HG03354 (cell line): ENCODE data around the gene RPIA.
"Not testable (repeated sequence)": the region's sequence is repeated elsewhere in the genome, so short reads cannot be mapped to it uniquely, and the experiment has no call there.

Source experiments
- ATAC-seq: cut with Tn5 transposase; IDR thresholded peaks from one replicate; pipeline ENCODE4 v1.9.1; 2021; ENCODE audit warnings: mild to moderate bottlenecking; ENCODE audit not compliant: unreplicated experiment, poor library complexity, severe bottlenecking

The RPIA gene

GRCh38 chr2:88724643-88725332 is 33.3 kb downstream of the RPIA start:
- no peak for ATAC-seq

- ATAC-seq, result no peak
These were observed 37.7 kb downstream of the RPIA start for GRCh38 chr2:88729061-88729745.

GRCh38 chr2:88733155-88733902 is 41.9 kb downstream of the RPIA start:
- ATAC-seq, result no peak

- no peak for ATAC-seq
These were observed 43.7 kb downstream of the RPIA start for GRCh38 chr2:88735133-88735532.

DNA sequence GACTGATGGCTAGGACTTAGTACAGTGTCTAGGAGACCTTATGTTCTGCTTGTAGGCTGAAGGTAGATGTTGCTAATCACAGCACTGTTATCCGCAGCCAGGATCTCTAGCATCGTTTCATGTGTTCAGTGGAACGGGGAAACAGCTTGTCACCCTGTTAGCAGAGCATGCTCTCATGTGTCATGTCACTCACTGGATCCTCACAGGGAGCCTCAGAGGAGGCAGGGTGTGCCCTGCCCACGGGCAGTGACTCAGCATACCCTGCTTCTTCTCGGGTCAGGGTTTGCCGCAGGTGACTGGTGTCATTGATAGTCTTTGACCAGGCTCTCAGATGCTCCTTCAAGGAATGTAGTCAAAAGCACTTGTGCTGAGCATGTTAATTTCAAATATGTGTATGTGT is 44.4 kb downstream of the RPIA start:
- no peak for ATAC-seq

DNA sequence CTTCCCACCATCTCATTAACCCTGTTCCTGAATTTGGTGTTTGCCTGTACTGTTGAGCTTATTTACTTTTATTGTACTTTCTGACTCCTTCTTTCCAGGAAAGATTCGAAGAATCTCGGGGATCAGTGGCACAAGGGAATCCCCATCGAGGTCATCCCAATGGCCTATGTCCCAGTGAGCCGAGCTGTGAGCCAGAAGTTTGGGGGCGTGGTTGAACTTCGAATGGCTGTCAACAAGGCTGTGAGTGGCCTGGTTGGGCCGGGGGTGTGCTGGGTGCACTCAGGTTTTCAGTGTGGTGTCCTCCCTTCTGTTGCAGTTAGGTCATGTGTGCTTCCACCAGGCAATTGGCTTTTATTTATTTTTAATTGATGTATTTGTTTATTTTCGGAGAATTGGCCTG is 45.0 kb downstream of the RPIA start:
- no peak for ATAC-seq

- no peak for ATAC-seq
These were observed 45.9 kb downstream of the RPIA start for GRCh38 chr2:88737385-88737784.

DNA sequence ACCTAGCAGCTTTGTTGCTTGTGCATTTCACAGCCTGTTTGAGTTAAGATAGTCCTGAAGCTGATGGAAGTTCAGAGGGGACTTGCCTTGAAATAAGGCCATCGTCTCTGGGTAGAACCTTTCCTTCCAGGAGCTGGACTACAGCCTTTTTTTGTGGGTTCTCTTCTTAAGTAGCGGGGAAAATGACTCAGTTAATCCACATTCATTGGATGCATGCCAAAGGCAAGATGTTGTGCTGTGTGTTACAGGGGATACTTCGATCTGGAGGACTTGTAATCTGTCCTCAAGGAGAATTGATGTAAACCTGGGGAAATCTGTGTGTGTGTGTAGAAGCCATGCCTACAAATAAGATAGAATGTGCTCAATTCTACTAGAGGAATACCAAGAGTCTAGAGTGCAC is 46.8 kb downstream of the RPIA start:
- ATAC-seq, result no peak

GRCh38 chr2:88739985-88740600 is 48.6 kb downstream of the RPIA start:
- ATAC-seq, result peak; percentile 86

- no peak for ATAC-seq
These were observed 55.5 kb downstream of the RPIA start for GRCh38 chr2:88746929-88747490.

GRCh38 chr2:88747990-88748389 is 56.5 kb downstream of the RPIA start:
- ATAC-seq, result no peak

GRCh38 chr2:88751768-88752167 is 60.3 kb downstream of the RPIA start:
- ATAC-seq, result no peak

- peak; percentile 94 for ATAC-seq
These were observed 62.5 kb downstream of the RPIA start for GRCh38 chr2:88753833-88754584.

DNA sequence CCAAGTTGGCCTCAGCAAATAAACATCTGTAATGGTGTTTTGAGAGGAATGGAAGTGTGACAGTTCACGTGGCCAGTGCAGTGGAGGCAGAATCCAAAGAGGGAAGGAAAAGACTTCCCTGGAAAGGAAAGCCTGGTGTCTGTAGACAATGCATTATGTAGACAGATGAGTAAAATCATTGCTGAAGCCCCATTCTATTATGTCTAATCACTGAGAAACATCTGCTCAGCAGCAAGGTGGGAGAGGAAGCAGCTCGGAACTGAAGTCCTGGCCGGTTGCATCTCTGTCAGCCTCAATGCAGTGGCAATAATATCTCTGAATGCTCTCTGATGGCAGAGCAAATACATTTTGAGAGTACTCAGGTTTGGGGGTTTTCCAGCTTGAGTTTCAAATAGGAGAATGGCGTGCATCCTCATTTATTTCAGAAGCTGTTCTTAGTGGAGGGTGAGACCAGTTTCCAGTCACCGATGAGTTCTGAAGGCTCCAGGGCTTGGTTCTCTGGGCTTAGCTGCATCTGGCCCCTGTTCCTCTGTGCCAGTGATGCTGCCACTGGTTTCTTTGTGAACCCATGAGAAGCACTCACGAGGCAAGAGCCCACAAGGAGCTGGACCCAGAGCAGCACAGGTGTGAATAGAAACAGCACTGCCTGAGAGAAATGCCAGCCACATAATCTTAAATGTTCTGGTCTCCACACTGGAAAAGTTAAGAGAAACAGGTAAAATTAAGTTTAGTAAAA is 63.3 kb downstream of the RPIA start:
- ATAC-seq, result peak; percentile 37

- ATAC-seq, result no peak
These were observed 64.4 kb downstream of the RPIA start for GRCh38 chr2:88755836-88756235.

GRCh38 chr2:88757025-88757424 is 65.6 kb downstream of the RPIA start:
- no peak for ATAC-seq

- not testable (repeated sequence) for ATAC-seq
These were observed 67.2 kb downstream of the RPIA start for GRCh38 chr2:88758702-88759101.

DNA sequence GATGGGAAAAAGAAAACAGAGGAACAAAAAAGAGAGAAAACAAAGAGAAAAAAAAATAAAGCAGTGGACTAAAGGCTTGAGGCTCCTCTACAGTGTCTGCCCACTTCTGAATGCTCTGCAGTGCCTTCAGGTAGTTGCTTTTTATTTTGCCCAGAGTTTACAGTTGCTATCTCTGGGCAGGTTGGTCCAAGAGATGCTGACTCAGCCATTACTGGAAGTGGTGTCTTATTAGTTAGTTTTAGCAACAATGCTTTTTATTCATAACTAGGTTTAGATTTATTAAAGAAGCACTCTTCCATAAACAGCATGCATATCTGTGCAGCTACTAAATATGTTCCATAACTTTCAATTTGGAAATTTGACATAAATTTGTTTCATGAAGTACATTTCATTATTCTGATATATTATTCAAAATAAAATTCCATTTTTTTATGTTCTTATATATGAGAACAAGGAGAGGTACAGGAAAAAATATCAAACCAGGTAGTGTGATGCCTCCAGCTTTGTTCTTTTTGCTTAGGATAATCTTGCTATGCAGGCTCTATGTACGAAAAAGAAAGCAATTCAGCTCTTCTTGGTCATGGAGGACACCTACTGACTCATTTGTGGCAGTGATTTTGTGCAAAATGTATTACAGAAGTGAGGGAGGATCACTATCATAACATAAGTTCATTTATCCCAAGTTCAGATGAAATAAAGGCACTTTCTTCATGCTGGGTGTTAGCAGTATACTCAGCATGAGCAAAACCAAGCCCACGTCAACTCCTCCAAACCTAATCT is 69.5 kb downstream of the RPIA start:
- ATAC-seq, result no peak
